Astrocyte (in vitro differentiated cells and primary cell): ENCODE measurements around the gene FAM222B.

Source experiments
- CTCF ChIP-seq: IDR thresholded peaks from 2 replicates; pipeline ENCODE4 v1.5.1; 2011; ENCODE audit warnings: low read depth, mild to moderate bottlenecking, inconsistent platforms, low read length, moderate library complexity; ENCODE audit not compliant: insufficient read depth
- EZH2 ChIP-seq: IDR thresholded peaks from 2 replicates; pipeline ENCODE4 v1.6.1; 2012; ENCODE audit warnings: mild to moderate bottlenecking, low read length, inconsistent platforms; ENCODE audit not compliant: insufficient read depth

GRCh38 chr17:28720247-28720996 lies 122.2 kb downstream of the FAM222B start:
- no peak for TF ChIP-seq CTCF
- TF ChIP-seq EZH2 = no peak
